GM12892 (cell line): ENCODE data around the gene ADO.

Experiments used
- POLR2A ChIP-seq: IDR thresholded peaks from 2 replicates; pipeline ENCODE4 v1.6.1; 2011; ENCODE audit warnings: low read depth, low read length, control low read depth
- POLR2AphosphoS5 ChIP-seq: IDR thresholded peaks from 2 replicates; pipeline ENCODE4 v1.6.1; 2011; ENCODE audit warnings: low read depth, low read length, control low read depth
- TAF1 ChIP-seq: IDR thresholded peaks from 2 replicates; pipeline ENCODE4 v1.6.1; 2011; ENCODE audit warnings: low read depth, mild to moderate bottlenecking, control low read depth, low read length, borderline replicate concordance

- TF ChIP-seq POLR2A, result no peak
- no peak for TF ChIP-seq POLR2AphosphoS5
- no peak for TF ChIP-seq TAF1
Measured at GRCh38 chr10:62806251-62806650, 1.7 kb downstream of the ADO start.
